Activated CD8-positive, alpha-beta memory T cell treated with anti-CD3 and anti-CD28 coated beads for 1 hour (primary cell): ENCODE measurements around the gene C9orf50.

Experiments
- DNase-seq, 2 donors: peaks; one replicate each; pipeline ENCODE4 v3.0.0-alpha.2; 2020; ENCODE audit warnings: low read depth in 1 of 2; ENCODE audit errors: extremely low read depth in 1 of 2

The C9orf50 gene

DNA sequence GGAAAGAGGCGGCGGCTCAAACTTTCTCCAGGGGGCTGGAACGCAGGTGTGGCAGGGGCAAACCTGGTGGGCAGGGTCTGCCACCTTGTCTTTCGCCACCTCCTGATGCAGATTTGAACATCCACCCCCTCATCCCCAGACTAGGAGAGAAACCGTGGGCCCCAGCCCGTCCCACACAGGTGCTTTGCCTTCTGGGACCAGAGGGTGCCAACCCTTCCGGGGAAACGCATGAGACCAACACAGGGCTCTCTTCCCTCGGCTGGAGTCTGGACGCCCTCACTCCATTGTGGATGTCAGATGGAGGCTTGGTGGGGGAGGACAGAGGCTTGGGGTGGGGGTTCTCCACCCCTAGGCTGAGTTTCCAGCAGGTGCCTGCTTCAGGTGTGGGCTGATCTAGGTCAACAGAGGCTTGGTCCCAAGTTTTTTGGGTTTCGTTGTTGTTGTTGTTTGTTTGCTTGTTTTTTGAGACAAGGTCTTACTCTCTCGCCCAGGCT is 9.5 kb downstream of the C9orf50 start:
- no peak for DNase-seq

DNA sequence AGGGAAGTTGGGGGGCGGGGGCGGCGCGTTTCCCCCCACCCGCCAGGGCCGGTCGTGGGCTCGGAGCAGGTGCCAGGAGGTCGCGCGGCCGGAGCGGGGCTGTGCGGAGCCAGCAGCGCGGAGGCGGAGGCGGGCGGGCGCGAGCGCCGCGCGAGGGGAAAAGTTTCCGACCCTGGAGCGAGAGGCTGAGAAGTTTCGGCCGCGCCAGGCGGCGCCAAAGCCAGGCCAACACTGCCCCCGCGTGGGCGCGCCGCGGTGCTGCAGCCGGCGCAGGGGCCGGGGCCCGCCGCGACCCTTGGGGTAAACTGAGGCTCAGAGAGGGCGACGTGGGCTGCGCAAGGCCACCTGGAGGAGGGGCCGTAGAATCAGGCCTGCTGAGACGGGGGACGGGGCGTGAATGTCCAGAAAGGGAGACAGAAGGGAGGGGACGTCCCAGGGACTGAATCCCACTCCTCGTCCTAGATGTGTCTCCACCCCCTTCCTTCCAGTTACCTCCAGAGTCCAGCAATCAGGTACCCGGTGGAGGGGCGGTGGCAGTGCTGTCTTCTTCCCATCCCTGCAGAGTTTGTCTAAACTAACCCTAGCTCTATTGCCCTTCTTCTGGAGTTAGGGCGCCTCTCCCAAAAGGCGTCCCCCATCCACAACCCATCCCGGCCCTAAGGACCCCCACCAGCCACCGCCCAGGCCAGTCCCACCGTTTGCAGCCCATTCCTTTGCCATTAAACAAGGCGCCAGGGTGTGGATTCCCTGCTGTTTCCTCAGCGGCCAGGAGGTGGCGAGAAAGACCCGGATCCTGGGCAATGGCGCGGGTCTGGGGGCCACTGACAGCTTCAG is 10.2 kb downstream of the C9orf50 start:
- peak; percentile 49 to 60 for DNase-seq

DNA sequence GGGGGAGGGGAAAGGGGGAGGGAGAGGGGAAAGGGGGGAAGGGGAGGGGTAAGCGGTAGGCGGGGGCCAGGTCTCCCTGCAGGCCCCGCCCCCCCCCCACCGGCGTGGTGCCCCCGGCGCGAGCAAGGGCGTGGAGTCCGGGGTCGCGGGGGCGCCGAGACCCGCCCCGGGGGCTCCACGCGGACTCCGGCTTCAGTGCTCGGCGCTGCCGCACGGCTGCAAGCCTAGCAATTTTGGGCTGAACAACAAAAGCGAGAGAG is 10.8 kb downstream of the C9orf50 start:
- no peak for DNase-seq

DNA sequence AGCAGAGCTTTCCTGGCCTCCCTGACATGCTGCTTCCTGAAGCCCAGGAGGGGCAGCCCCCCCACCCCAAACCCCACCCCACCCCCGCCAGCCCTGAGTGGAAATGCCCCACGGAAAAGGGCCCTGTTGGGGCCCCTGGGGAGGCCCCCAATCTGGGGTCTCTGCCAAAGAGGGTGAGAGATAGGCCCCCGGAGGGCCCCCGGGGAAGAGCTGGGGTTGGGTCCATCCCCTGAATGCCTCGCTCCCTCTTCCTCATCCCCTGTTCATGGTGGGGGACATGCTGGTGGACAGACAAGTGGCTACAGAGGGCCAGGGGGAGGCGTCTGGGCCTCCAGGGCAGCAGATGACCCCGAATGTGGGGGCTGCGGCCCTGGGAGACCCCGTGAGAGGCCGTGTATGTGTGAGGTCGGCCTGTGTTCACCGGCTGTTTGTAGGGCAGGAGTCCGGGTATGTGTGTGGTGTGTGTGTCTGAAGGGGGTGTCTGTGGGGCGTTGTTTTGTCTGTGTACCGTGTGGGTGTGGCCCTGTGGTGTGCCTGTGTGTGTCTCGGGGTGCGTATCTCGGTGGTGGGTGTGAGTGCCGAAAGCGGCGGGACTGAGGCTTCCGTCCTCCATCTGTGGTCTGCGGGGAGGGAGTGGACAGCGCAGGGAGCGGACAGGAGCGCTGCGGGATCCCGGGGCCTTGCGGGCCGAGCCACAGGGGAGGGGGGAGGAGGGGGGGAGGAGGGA is 11.3 kb downstream of the C9orf50 start:
- DNase-seq = peak; percentile 42 to 47

DNA sequence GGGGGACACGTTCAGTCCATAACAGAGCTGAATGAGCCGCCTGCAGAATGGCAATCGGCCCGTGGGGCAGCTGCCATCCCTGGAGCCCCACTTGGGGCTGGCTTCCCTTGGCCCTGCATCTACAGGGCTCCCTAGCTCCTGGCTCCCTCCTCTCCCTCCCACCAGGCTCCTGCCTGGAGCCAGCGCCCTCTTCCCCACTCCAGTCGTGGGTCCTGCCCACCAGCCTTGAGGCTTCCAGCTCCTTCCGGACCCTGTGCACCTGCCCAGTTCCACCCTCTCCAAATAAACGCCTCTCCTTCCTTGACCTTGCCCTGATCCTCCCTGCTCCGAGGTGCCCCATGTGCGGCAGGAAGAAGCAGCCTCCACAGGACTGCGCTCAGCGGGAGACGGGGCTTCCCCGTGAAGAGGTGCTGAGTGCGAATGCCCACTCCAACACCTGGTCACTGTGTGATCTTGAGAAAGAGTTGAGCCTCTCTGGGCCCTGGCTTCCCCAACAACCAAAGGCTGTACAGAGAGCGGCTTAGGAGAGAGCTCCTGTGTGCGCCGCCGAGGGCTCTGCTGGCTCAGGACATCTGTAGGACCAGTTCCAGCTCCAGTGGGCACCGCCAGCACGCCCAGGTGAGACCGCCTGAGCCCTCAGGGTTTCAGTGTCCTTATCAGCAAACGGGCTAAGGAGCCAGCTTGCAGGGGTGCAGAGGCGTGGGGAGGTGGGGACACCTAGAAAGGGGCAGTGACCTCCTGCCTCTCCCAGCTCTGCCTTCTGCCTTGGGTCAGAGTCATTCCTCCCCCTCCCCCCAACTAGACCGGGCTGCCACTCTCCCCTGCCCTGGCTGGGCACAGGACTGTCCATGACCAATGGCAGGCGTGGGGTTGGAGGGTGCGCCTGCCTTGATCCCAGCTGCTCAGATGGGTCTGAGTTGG is 12.1 kb downstream of the C9orf50 start:
- DNase-seq = no peak

DNA sequence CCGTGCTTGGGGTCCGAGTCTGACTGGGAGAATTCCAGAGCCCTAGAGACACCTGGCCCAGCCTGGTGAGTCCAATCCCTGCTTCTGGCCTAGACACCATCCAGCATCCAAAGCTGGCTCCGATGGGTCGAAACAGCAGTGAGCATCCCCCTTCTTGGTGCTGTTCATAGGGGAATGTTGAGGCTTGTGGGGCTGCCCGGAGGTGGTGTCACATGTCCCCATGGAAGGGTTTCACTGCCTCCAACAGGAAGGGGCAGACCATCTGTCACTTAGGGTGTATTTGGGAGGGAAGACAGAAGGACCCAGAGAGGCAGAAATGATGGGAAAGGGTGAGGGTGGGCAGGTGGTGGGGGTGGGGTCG is 13.9 kb downstream of the C9orf50 start:
- no peak for DNase-seq

DNA sequence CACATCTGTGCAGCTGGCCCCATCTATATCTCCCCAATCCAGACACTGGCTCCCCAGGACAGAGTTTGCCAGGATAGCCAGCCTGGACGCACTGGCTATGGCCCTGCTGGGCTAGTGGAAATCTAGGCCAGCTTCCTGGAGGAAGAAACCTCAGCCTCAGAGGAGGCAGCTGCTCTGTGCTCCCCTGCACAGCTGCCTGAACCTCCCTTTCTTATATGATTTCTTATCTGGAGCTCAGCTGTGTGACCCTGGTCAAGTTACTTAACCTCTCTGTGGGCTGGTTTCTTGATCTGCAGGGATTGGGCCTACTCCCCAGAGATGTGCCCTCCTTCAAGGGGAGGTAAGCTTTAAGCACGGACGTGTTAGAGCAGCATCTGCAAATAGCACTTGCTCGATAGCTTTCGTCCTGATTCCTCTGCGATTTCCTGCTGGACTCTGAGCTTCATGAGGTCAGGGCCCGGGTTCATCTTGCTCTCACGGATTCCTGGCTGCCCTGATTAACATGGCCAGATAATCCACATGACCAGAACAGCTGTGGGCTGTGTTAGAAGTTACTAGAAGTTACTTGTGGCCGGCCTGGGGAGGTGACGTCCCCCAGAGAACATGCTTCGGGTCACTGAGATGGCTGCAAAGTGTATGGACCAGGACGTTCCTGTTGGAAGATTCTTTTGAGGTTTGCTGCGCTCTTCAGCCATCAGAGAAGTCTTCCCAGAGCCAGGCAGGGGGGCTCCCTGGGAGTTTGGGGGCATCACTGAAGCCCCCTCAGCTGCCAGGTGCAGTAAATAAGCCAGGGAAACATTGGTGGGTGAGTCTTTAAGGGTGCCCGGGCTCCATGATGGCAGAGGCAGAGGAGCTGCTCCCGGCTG is 14.5 kb downstream of the C9orf50 start:
- no peak for DNase-seq

DNA sequence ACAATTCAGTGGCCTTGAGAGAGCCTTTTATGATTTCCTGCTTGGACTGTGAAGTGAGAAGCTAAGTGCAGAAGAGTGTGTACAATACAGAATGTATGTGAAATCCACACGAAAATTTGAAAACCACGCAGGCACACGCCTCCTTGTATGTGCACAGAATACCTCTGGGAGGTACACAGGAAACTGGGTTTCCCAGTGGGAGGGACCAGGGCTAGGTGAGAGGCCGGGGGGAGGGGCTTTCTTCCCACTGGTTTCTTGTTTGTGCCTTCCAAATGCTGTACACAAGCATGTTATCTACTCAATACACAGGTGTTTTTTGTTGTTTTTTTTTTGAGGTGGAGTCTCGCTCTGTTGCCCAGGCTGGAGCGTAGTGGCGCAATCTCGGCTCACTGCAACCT is 16.1 kb downstream of the C9orf50 start:
- no peak for DNase-seq

DNA sequence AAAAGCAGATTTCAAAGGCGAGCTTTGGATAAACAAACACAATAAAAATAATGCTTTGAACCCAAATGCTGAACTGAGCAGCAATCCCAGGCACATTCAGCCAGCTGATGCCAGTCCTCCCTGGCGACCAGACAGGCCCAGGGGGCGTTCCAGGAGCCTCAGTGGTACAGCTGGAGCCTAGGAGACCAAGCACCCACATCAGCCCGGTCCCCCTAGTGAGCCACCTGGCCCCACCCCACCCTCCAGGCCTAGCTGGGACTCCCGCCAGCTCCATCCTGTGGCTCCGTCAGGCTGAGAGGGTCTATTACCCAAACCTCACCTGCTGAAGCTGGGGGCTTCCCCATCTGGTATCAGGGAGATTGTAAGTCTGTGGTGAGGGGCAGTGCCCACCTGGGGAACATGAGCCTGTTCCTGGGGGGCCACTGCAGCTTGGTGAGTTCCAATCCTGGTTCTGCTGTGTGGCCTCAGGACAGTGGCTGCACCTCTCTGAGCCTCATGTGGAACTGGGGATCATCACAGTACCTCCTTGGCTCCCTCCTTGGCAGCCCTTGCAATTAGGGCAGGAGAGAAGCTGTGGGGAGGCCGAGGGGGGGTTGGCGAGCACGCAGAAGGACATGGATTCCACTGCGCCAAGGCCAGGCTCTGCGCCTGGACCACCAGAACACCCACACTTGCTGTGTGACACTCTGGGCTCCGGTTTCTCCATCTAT is 16.7 kb downstream of the C9orf50 start:
- no peak for DNase-seq

DNA sequence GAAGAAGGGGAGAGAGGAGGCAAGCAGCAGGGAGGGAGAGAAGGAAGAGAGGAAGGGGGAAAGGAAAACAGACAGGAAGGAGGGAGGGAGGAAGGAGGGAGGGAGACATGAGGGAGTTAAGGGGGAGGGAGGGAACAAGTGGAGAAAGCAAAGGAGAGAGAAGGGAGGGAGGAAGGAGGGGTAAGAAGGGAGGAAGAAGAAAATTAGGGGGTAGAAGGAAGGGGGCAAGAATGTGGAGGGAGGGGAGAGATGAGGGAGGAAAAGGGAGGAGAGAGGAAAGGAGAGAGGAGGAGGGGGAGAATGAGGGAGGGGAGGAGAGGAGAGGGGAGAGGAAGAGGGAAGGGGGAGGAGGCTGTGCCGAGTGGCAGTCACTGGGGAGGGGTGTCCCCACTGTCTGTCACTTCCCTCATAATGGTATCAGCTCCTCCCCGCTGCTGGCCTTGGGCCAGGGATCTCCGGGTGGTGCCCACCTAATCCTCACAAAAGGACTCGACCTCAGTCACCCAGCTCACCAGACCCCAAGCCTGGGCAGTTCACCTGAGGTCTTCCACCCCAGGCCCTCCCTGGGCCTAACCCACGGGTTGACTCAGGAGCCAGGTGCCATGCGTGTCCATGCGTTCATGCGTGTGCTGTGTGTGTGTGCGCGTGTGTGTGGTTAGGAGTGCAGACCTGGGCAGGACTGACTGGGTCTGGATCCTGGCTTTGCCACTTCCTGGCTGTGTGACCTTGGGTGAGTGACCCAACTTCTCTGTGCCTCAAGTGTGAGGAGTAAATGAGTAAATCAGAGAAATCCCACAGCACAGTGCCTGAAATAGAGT is 18.1 kb downstream of the C9orf50 start:
- DNase-seq = no peak

DNA sequence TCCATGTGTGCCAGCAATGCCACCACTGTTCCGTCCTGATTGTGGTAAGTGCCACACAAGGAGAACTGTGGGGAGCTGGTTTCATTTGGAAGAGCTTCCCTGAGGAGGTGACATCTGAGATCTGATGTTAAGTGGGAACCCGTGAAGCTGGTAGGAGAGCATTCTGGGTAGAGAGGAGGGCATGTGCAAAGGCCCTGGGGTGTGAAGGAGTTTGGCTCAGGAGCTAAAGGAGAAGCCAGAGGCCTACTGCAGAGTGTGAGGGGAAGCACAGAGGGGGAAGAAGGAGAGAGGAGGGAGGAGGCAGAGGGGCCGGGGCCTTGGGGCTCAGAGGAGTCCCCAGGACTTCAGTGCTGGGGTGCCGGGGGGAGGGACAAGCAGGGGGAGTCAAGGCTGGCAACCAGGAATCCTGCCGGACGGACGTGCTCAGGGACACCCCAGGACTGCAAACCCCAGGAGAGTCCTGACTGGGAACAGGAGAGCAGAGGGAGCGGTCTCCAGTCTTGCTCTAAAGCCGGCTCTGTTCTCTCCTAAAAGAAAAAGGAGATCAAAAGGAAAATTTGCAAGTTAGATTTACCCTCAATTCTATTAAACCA is 19.7 kb downstream of the C9orf50 start:
- DNase-seq = no peak

DNA sequence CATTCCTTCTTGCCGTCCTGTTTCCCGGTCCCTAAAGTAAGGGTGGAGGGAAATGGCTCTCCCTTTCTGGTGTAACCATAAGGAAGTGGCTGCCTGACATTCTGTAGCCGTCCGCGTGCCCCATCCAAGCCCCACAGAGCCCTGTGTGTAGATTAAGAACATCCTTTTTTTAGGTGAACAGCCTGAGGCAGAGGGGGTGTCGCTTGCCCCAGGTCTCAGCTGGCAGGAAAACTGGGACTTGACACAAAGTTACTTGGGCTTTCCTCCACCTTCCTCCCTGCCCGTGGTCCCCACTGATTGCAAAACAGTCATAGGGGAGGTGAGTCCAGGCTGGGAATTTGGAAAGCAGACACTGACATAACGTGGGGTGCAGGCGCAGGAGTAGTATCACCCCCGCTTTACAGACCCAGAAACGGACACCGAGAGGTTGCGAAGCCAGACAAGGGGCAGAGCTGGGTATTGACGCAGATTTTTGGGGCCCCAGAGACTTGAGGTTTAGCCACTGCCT is 22.8 kb downstream of the C9orf50 start:
- DNase-seq = no peak

DNA sequence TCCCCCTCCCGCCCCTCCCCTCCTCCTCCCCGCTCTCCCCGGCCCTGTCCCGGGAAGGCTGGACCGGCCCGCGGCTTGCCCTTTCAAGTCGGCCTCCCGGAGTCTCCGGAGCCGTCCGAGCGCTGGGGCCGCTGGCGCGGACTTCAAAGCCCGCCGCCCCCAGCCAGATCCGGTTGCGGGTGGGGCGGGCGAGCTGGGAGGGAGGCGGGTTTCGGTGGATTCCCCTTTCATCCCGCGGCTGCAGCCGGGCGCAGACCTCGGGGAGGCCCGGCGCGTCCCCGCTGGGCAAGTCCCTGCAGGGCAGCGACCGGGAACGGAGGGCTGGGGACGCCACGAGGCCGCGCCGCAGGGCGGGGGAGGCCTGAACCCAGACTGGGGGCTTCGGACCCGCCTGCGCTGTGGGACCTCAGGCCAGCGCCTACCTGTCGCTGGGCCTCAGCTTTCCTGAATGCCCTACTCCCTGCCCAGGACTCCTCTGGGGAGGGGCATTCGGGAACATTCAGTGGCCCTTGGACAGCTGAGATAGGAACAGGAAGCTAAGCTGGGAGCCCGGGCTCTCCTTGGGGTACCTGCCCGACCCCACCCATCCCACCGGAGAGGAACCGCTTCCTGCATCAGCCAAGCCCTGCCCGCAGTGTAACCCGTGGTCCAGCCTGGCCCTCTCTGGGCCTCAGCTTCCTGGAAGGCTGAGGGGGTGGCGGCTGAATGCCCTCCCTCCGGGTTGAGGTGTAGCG is 23.4 kb downstream of the C9orf50 start:
- no peak for DNase-seq

DNA sequence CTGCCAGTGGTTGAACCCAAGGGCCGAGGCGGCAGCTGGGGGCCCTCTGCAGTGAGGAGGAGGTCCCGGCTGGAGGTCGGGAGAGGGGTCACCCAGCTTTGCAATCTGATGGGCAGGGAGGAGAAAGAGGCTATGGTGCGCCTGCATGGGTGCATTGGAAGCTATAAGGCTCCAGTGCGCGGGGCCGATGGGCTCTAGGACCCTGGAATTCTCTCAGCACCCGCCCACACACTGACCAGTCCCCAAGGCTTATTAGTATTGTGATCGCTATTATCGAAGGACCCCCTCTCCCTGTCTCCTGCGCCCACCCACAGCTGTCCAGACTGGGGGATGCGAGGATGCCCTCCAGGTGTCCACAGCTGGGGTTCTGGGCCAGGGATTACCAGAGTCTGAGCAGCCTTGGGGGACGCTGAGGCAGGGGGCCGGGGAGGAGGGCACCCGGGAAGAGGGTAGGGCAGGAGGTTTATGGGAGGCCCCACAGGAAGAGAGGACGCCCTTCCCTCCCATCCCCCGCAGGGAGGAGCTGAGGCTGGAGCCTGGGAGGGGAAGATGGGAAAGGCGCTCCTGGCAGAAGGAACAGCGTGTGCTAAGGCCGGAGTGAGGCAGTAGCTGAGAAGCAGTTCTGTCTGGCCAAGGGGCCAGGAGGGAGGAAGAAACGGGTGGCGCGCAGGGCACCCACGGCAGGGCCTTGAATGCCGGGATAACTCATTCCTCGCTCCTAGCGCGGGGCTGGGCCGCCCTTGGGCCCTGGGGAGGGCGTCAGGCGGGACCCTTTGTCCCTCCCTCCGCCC is 24.2 kb downstream of the C9orf50 start:
- DNase-seq = no peak

DNA sequence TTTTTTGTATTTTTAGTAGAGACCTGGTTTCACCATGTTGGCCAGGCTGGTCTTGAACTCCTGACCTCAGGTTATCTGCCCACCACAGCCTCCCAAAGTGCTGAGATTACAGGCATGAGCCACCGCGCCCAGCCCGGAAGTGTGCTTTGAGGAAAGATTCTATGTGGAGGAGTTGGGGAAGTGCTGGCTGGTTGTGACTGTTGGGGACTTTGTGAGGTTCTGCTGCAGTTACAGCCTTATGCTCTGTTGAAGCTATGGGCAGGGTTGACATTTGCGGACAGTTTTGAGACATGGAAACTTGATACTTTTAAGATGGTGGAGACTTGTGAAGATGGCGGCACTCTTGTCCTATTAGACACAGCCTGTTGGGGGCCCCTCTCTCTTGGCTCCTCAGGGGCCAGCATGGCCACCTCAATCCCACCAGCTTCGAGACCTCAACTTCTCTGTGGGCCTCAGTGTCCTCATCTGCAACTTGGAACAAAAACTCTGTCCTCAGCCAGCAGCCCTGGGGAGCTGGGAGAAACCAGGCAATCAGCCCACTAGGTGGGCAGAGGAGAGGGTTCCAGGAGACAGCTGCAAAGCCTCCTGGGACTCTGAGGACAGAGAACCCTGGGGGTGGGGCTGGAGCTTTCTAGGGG is 24.9 kb downstream of the C9orf50 start:
- no peak for DNase-seq

DNA sequence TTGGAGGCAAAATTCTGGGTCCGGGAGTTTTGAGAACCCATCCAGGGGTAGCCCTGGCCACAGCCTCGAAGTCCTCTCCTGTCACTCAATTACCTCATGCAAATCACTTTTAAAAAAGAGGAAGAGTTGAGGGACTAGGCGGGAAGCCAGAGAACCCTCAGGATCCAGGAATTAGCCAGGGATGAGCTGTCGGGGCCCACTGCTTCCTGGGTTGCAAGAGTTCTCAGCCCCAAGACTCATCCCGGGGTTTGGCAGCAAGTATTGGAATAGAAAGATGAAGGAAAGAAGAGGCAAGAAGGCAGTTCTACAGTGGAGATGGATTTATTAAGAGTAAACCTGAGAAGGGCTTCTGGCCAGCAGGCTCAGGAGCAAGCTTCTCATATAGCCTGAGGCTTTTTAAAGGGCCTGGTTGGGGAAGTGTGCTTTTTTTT is 25.6 kb downstream of the C9orf50 start:
- DNase-seq = no peak
